K562 (cell line): ENCODE data around the gene MAN1A1. TPM values are rescaled to one million over a fixed set of nuclear protein-coding genes. Genes with fewer than 3 reads are reported as not detected.

Experiments
- ATAC-seq: fragments of 200-7000 bp; cut with Tn5 transposase; 3 replicates; pipeline ENCODE4 v1.9.1; 2020; ENCODE audit warnings: moderate library complexity
- BruUV-seq: library from RNA; stranded (reverse); fragments of 400-500 nt; replicated peaks from 2 replicates; lab custom pipeline; 2021; lab: Mats Ljungman, UMichigan
- CTCF ChIA-PET: fragments of 300-600 bp; formaldehyde crosslinking; extraction: SDS; loops from one replicate; lab custom pipeline; 2021; ENCODE audit warnings: low intra/inter-chr PET ratio; lab: Yijun Ruan, JAX
- POLR2A ChIA-PET: fragments of 300-600, 350-650 bp; sonication (Branson Sonifier 250); formaldehyde crosslinking; extraction: SDS; loops from one replicate; lab custom pipeline; 2021; ENCODE audit warnings: antibody characterized with exemption, inconsistent platforms; lab: Yijun Ruan, JAX
- DNase-seq, 4 experiments: peaks; one replicate each; pipeline versions ENCODE4 v3.0.0 to v3.0.0-alpha.2; 2011 to 2018; ENCODE audit warnings: low spot score in 3 of 4, mixed read lengths in 3 of 4; ENCODE audit errors: extremely low read depth in 1 of 4
- FAIRE-seq: peaks from 2 replicates; lab custom pipeline; 2011; peaks lifted over from hg19 to GRCh38; lab: Jason Lieb, UNC
- H2AFZ ChIP-seq: 2 replicates; pipeline ENCODE4 v1.6.0; 2011; ENCODE audit warnings: low read depth, low read length, control low read depth, inconsistent platforms
- H3K27ac ChIP-seq: fragments of 200-600 bp; 3 replicates; pipeline ENCODE4 v1.8.0; 2011; ENCODE audit warnings: low read depth, mild to moderate bottlenecking, control low read depth, inconsistent platforms, low read length, moderate library complexity, mixed read lengths; ENCODE audit errors: extremely low read depth
- H3K27me3 ChIP-seq, 2 experiments: fragments of 300-600 bp in 1 of 2; 2 replicates in 1 of 2; 3 replicates in 1 of 2; pipeline versions ENCODE4 v1.6.0 to v1.8.0; 2011; ENCODE audit warnings: inconsistent platforms in 2 of 2, low read length in 2 of 2, mild to moderate bottlenecking in 1 of 2, mixed read lengths in 1 of 2, moderate library complexity in 1 of 2; ENCODE audit not compliant: control insufficient read depth in 2 of 2, insufficient read depth in 2 of 2
- H3K36me3 ChIP-seq: fragments of 300-600 bp; 3 replicates; pipeline ENCODE4 v1.8.0; 2011; ENCODE audit warnings: mild to moderate bottlenecking, low read length, inconsistent platforms; ENCODE audit not compliant: control insufficient read depth, insufficient read depth
- H3K4me1 ChIP-seq, 2 experiments: fragments of 200-600 bp in 1 of 2; replicated peaks in 1 of 2; 2 replicates in 1 of 2; 3 replicates in 1 of 2; pipeline versions ENCODE4 v1.5.1 to v1.8.0; 2011; ENCODE audit warnings: inconsistent platforms in 2 of 2, low read length in 2 of 2, mild to moderate bottlenecking in 1 of 2, mixed read lengths in 1 of 2, moderate library complexity in 1 of 2; ENCODE audit not compliant: control insufficient read depth in 2 of 2, insufficient read depth in 2 of 2
- H3K4me2 ChIP-seq: 2 replicates; pipeline ENCODE4 v1.6.1; 2011; ENCODE audit warnings: low read length, control low read depth, inconsistent platforms, mixed read lengths; ENCODE audit not compliant: insufficient read depth
- H3K4me3 ChIP-seq: fragments of 200-600 bp; sonication (generic), shearing (Covaris generic); 2 replicates; pipeline ENCODE4 v1.5.1; 2016; ENCODE audit warnings: control low read depth, inconsistent platforms
- H3K79me2 ChIP-seq: fragments of 200-600 bp; 3 replicates; pipeline ENCODE4 v1.8.0; 2011; ENCODE audit warnings: low read length, inconsistent platforms; ENCODE audit not compliant: control insufficient read depth, insufficient read depth
- H3K9ac ChIP-seq, 2 experiments: 2 replicates each; pipeline versions ENCODE4 v1.6.0 to v1.6.1; 2011; ENCODE audit warnings: low read depth in 2 of 2, low read length in 2 of 2, control low read depth in 1 of 2, inconsistent platforms in 1 of 2, mild to moderate bottlenecking in 1 of 2, mixed read lengths in 1 of 2; ENCODE audit not compliant: insufficient read depth in 1 of 2
- H3K9me1 ChIP-seq: one replicate; pipeline ENCODE4 v1.6.0; 2011; ENCODE audit warnings: inconsistent platforms, mild to moderate bottlenecking, low read length, moderate library complexity; ENCODE audit not compliant: control insufficient read depth, insufficient read depth
- H3K9me3 ChIP-seq: replicated peaks from 2 replicates; pipeline ENCODE4 v1.5.1; 2011; ENCODE audit warnings: low read depth, low read length, inconsistent platforms; ENCODE audit not compliant: control insufficient read depth, insufficient read depth
- H4K20me1 ChIP-seq: replicated peaks from 2 replicates; pipeline ENCODE4 v1.6.1; 2011; ENCODE audit warnings: low read length, inconsistent platforms, mixed read lengths; ENCODE audit not compliant: control insufficient read depth, insufficient read depth
- AFF4 ChIP-seq: sonication (generic); formaldehyde crosslinking; IDR thresholded peaks from 2 replicates; pipeline ENCODE4 v1.8.0; 2023; ENCODE audit warnings: mild to moderate bottlenecking, missing genetic modification reagents
- DACH1 ChIP-seq: fragments of 450-650 bp; IDR thresholded peaks from 2 replicates; pipeline ENCODE4 v1.6.1; 2018; ENCODE audit not compliant: partially characterized antibody
- GATAD2B ChIP-seq: fragments of 450-650 bp; IDR thresholded peaks from 2 replicates; pipeline ENCODE4 v1.6.1; 2017; ENCODE audit warnings: mild to moderate bottlenecking, borderline replicate concordance
- MAFF ChIP-seq: IDR thresholded peaks from 2 replicates; pipeline ENCODE4 v1.6.1; 2012; ENCODE audit warnings: low read length, improper control_type of control experiment
- MBD2 ChIP-seq: sonication (generic); IDR thresholded peaks from 2 replicates; pipeline ENCODE4 v1.6.1; 2016; ENCODE audit warnings: low read depth, borderline replicate concordance
- NFXL1 ChIP-seq: fragments of 450-650 bp; formaldehyde crosslinking; IDR thresholded peaks from 2 replicates; pipeline ENCODE4 v1.4.0; 2021; ENCODE audit warnings: mild to moderate bottlenecking
- TARDBP ChIP-seq: fragments of 450-650 bp; IDR thresholded peaks from 2 replicates; pipeline ENCODE4 v1.6.1; 2016
- THRA ChIP-seq: fragments of 450-650 bp; IDR thresholded peaks from 2 replicates; pipeline ENCODE4 v1.6.1; 2017; ENCODE audit warnings: mild to moderate bottlenecking, moderate library complexity
- ZNF445 ChIP-seq: fragments of 250-450 bp; sonication (Bioruptor Pico); IDR thresholded peaks from 2 replicates; pipeline ENCODE4 v1.4.0; 2020; ENCODE audit warnings: low read depth, mild to moderate bottlenecking, moderate library complexity
- ZNF830 ChIP-seq: fragments of 250-450 bp; sonication (Bioruptor Pico); IDR thresholded peaks from 2 replicates; pipeline ENCODE4 v1.5.0; 2021; ENCODE audit warnings: mild to moderate bottlenecking
- WGBS: fragments of 100-300 bp; shearing (Covaris generic); methylation state at CpG from one replicate; pipeline ENCODE4 v1.1.6; 2016; ENCODE audit warnings: low coverage, mixed read lengths; ENCODE audit not compliant: insufficient coverage; ENCODE audit errors: missing lambda C conversion rate; 5-methylcytosine and 5-hydroxymethylcytosine counted together
- in situ Hi-C: fragments of 300-500 bp; cut with MboI; formaldehyde crosslinking; loops from 4 replicates; pipeline ENCODE4 v1.15.0; 2018; ENCODE audit warnings: inconsistent platforms, mixed read lengths
- intact Hi-C: fragments of 100-400 bp; cut with micrococcal nuclease; formaldehyde crosslinking; loops from 2 replicates; pipeline ENCODE4 v1.14.2; 2022
- polyA plus RNA-seq, 8 experiments: library from polyadenylated mRNA; depleted of rRNA in 4 of 8; stranded (reverse) in 5 of 8; unstranded in 3 of 8; fragments of >200 nt; fragmentation: Nextera tagmentation in 2 of 8; fragmentation: Illumina TruSeq in 1 of 8; extraction: Ambion mirVana in 2 of 8; extraction: Trizol in 1 of 8; gene quantifications; 2 replicates each; pipeline versions ENCODE4 v1.2.1 to v1.2.3, GENCODE V29; 2011 to 2014; ENCODE audit warnings: inconsistent platforms in 1 of 8, missing spikeins in 1 of 8
- total RNA-seq, 7 experiments: library from RNA; depleted of rRNA in 6 of 7; stranded (reverse); fragments of >200 nt in 6 of 7; fragmentation: Illumina TruSeq in 2 of 7; extraction: Trizol in 2 of 7; gene quantifications; 2 replicates each; pipeline versions ENCODE4 v1.2.1 to v1.2.3, GENCODE V29; 2011 to 2021; ENCODE audit warnings: low replicate concordance in 1 of 7

Gene MAN1A1
- total and polyA plus RNA-seq, 9 of the 15 experiments (the other 6 are each of a cell fraction or from before 2014, with no cell fraction given), result 24.5 to 78.4 (median 59.7) TPM

- FAIRE-seq (no peak), ATAC-seq (no peak)
- WGBS, result 91% methylated on average over 3 of the region's 3 CpGs
Observed at GRCh38 chr6:119179842-119180241, 169.7 kb downstream of the MAN1A1 start.

GRCh38 chr6:119179062-119179461 is 170.5 kb downstream of the MAN1A1 start:
- Histone ChIP-seq H3K4me2 (no peak overlapping the region), H3K79me2 (no peaks in the 10 kb centered on the region; the same call in 2 of the 3 replicates), H3K27me3 (no peaks in the 10 kb centered on the region), H3K9me3 (no peaks in the 10 kb centered on the region), H3K4me3 (no peak overlapping the region), H3K27ac (no peak overlapping the region), H3K9ac (no peak overlapping the region), H3K9me1 (no peaks in the 10 kb centered on the region), H3K4me1 (no peaks in the 10 kb centered on the region), H2AFZ (no peak overlapping the region), H3K36me3 (peaks cover 77% of the 10 kb centered on the region), H4K20me1 (no peaks in the 10 kb centered on the region)
- POLR2A ChIA-PET, result interaction anchor here (0.6 kb wide), 1 partner anchor 11 kb away, joined by 7 read pairs; no protein-coding TSS in a partner anchor
- WGBS, result 100% methylated on average over 1 of the region's 1 CpG
- no peak for FAIRE-seq
- DNase-seq, result no peak
- CTCF ChIA-PET, result no interaction called here
- no TSS peak for BruUV-seq
- intact Hi-C loops (no loop called here), in situ Hi-C loops (no loop called here)
- no peak for ATAC-seq
- no peak for TF ChIP-seq MAFF
- TF ChIP-seq TARDBP, result no peak
- TF ChIP-seq DACH1, result no peak
- no peak for TF ChIP-seq ZNF445 (CRISPR knock-in tag)
- no peak for TF ChIP-seq AFF4 (CRISPR knock-in tag)
- TF ChIP-seq ZNF830 (CRISPR knock-in tag), result no peak
- TF ChIP-seq GATAD2B, result no peak
- TF ChIP-seq NFXL1 (CRISPR knock-in tag), result no peak

More at GRCh38 chr6:119179842-119180241, 169.7 kb downstream of the MAN1A1 start:
- Histone ChIP-seq H3K4me3 (no peak overlapping the region), H3K36me3 (peaks cover 85% of the 10 kb centered on the region), H2AFZ (no peak overlapping the region), H3K27ac (no peak overlapping the region), H3K9ac (no peak overlapping the region), H3K4me1 (no peaks in the 10 kb centered on the region), H4K20me1 (no peaks in the 10 kb centered on the region), H3K9me3 (no peaks in the 10 kb centered on the region), H3K4me2 (no peak overlapping the region), H3K79me2 (no peaks in the 10 kb centered on the region; the same call in 2 of the 3 replicates), H3K27me3 (no peaks in the 10 kb centered on the region), H3K9me1 (no peaks in the 10 kb centered on the region)
- CTCF ChIA-PET, result no interaction called here
- no peak for TF ChIP-seq MBD2
- no peak for TF ChIP-seq THRA
- BruUV-seq, result no TSS peak
- in situ Hi-C loops, result no loop called here
- POLR2A ChIA-PET, result interaction anchor here (0.6 kb wide), 1 partner anchor 43 kb away, joined by 3 read pairs; no protein-coding TSS in a partner anchor
- no peak for DNase-seq
- intact Hi-C loops, result loop anchor here (2.0 kb wide), 1 partner anchor 51 kb away; no protein-coding TSS in a partner anchor
